Measurements from ENCODE around the gene SERGEF.

SERGEF gene

DNA sequence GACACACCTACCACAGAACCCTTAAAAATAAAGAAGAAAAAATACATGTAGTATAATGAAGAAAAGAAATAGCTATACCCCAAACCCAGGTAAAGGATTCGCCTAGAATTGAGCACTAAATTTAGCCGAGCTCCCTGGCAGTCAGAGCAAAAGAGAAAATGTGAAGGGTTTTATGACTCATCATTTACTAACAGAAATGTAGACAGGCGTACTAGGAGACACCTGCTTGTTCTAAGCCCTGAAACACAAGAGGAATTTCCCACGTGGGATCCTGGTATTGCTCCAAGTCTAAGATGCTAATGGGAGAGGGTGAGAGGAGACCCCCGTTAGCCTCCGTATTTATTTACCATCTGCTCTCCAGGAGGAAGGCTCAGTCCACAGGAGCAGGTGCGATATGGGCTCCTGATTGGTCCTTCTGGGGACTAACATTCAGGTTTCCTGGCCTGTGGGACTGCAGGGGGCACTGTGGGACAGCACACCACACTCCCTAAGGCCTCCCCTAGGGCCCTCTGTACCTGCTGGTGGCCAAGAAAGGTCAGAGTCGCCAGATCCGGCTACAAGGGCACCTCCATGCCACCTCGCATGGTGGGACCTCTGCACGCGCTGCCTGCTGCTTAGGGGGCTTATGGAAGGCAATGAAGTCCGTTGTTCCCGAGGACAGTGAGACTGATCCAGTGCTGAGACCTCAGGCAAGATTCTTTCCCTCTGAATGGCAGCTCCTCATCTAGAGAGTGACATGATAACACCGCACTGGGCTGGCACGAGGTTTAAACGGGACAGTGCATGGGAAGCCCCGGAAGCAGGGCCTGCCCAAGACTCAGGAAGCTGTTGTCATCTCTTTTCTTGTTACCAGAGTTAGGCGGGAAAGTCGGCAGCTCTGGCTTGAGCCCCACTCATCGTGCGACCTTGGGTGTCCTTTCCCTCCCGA is 252.5 kb downstream of the SERGEF start:
- Histone ChIP-seq H3K9me3 (ENCODE audit: insufficient read depth, low read length) (no peaks in the 10 kb centered on the region), H3K4me2 (ENCODE audit: low read depth, low read length, poor library complexity, severe bottlenecking) (no peak overlapping the region), H3K27me3 (ENCODE audit: low read length) (no peaks in the 10 kb centered on the region), H3K9ac (ENCODE audit: low read length) (no peak overlapping the region), H3F3A (ENCODE audit: insufficient read depth) (no peaks in the 10 kb centered on the region), H4K20me1 (ENCODE audit: low read depth, low read length) (no peaks in the 10 kb centered on the region), H3K9me2 (replicated peaks; ENCODE audit: insufficient read depth, low read length) (no peaks in the 10 kb centered on the region), H3K36me3 (ENCODE audit: low read length) (no peaks in the 10 kb centered on the region), H3K27ac (ENCODE audit: low read depth, low read length) (no peak overlapping the region), H2AFZ (ENCODE audit: low read depth, low read length, severe bottlenecking) (no peak overlapping the region), H3K79me2 (ENCODE audit: insufficient read depth, low read length) (no peaks in the 10 kb centered on the region), H3K4me3 (ENCODE audit: insufficient read depth, low read length, poor library complexity, severe bottlenecking) (no peak overlapping the region)
- TF ChIP-seq, protein P1, sequence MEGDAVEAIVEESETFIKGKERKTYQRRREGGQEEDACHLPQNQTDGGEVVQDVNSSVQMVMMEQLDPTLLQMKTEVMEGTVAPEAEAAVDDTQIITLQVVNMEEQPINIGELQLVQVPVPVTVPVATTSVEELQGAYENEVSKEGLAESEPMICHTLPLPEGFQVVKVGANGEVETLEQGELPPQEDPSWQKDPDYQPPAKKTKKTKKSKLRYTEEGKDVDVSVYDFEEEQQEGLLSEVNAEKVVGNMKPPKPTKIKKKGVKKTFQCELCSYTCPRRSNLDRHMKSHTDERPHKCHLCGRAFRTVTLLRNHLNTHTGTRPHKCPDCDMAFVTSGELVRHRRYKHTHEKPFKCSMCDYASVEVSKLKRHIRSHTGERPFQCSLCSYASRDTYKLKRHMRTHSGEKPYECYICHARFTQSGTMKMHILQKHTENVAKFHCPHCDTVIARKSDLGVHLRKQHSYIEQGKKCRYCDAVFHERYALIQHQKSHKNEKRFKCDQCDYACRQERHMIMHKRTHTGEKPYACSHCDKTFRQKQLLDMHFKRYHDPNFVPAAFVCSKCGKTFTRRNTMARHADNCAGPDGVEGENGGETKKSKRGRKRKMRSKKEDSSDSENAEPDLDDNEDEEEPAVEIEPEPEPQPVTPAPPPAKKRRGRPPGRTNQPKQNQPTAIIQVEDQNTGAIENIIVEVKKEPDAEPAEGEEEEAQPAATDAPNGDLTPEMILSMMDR (IDR thresholded peaks at IDR 0.05; ENCODE audit: insufficient read depth, low read length, poor library complexity, severe bottlenecking) = peak; percentile 75
- no peak for TF ChIP-seq EZH2phosphoT487 (conservative IDR thresholded peaks at IDR 0.05; ENCODE audit: low read length)

DNA sequence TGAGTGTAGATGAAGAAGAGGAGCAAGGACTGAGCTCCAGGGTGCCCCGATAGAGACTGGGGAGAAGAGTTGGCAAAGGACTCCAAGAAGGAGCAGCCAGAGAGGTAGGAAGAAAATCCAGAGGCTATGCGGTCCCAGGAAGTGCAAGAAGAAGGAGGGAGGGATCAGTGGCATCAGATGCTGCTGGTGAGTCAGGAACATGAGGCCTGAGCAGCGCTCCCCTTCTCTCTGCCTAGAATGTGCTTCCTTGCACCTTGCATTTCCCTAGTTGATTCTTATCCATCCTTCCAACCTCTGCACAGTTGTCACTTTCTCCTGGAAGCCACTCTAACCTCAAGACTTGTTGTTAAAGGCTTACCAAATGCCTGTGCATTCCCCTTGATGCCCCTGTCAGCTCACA is 257.0 kb downstream of the SERGEF start:
- Histone ChIP-seq H4K20me1 (ENCODE audit: low read depth, low read length) (no peaks in the 10 kb centered on the region), H3F3A (ENCODE audit: insufficient read depth) (no peaks in the 10 kb centered on the region), H3K27me3 (ENCODE audit: low read length) (no peaks in the 10 kb centered on the region), H3K79me2 (ENCODE audit: insufficient read depth, low read length) (no peaks in the 10 kb centered on the region), H3K9me3 (ENCODE audit: insufficient read depth, low read length) (no peaks in the 10 kb centered on the region), H3K27ac (ENCODE audit: low read depth, low read length) (no peak overlapping the region), H2AFZ (ENCODE audit: low read depth, low read length, severe bottlenecking) (no peak overlapping the region), H3K4me2 (ENCODE audit: low read depth, low read length, poor library complexity, severe bottlenecking) (no peak overlapping the region), H3K9ac (ENCODE audit: low read length) (no peak overlapping the region), H3K4me3 (ENCODE audit: insufficient read depth, low read length, poor library complexity, severe bottlenecking) (no peak overlapping the region), H3K36me3 (ENCODE audit: low read length) (no peaks in the 10 kb centered on the region), H3K9me2 (replicated peaks; ENCODE audit: insufficient read depth, low read length) (no peaks in the 10 kb centered on the region)
- TF ChIP-seq EZH2phosphoT487 (conservative IDR thresholded peaks at IDR 0.05; ENCODE audit: low read length) = no peak
- TF ChIP-seq, protein P1 (IDR thresholded peaks at IDR 0.05; ENCODE audit: insufficient read depth, low read length, poor library complexity, severe bottlenecking) = no peak

DNA sequence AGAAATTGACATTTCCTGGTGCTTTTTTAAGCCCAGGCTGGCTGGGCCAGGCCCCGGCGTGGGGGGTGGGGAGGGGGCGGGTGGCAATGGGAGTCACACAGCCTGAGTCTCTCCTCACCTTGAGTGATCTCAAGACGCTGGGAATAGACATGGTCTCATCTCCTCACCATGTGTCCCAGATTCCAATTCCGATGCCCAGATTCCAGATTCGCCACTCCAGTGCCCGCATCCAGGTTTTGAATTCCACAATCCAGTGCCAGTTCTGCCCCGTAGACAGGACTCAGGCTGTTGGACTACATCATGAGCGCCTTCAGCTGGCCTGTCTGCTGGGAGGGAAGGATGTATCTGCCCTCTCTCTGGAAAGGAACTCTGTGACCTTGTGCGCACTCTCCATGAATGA is 259.2 kb downstream of the SERGEF start:
- TF ChIP-seq EZH2phosphoT487 (conservative IDR thresholded peaks at IDR 0.05; ENCODE audit: low read length) = no peak
- TF ChIP-seq, protein P1 (IDR thresholded peaks at IDR 0.05; ENCODE audit: insufficient read depth, low read length, poor library complexity, severe bottlenecking) = no peak
- Histone ChIP-seq H3K27me3 (ENCODE audit: low read length) (no peaks in the 10 kb centered on the region), H3K9me3 (ENCODE audit: insufficient read depth, low read length) (no peaks in the 10 kb centered on the region), H3K4me3 (ENCODE audit: insufficient read depth, low read length, poor library complexity, severe bottlenecking) (no peak overlapping the region), H3K36me3 (ENCODE audit: low read length) (no peaks in the 10 kb centered on the region), H4K20me1 (ENCODE audit: low read depth, low read length) (no peaks in the 10 kb centered on the region), H3K27ac (ENCODE audit: low read depth, low read length) (no peak overlapping the region), H3F3A (ENCODE audit: insufficient read depth) (no peaks in the 10 kb centered on the region), H3K79me2 (ENCODE audit: insufficient read depth, low read length) (no peaks in the 10 kb centered on the region), H2AFZ (ENCODE audit: low read depth, low read length, severe bottlenecking) (no peak overlapping the region), H3K9ac (ENCODE audit: low read length) (no peak overlapping the region), H3K9me2 (replicated peaks; ENCODE audit: insufficient read depth, low read length) (no peaks in the 10 kb centered on the region), H3K4me2 (ENCODE audit: low read depth, low read length, poor library complexity, severe bottlenecking) (no peak overlapping the region)
